ENCODE measurements around the gene RSPO4. TPM values are rescaled to one million over a fixed set of nuclear protein-coding genes. Genes with fewer than 3 reads are reported as not detected.

Gene RSPO4
- total RNA-seq, 4 donors from 2014 or later, result not detected

GRCh38 chr20:945841-946240 lies 56.3 kb downstream of the RSPO4 start:
- H3K27me3 ChIP-seq, result peaks cover 0 to 6% (median 5%) of the 10 kb centered on the region in 3 donors
- in situ Hi-C loops (cut with MboI; ENCODE audit: low sequenced_read_pairs in 4 of 4), result no loop called here

GRCh38 chr20:944774-945410 lies 57.2 kb downstream of the RSPO4 start:
- no peak for TF ChIP-seq POLR2A (IDR thresholded peaks at IDR 0.05)
- no peak for TF ChIP-seq CTCF (IDR thresholded peaks at IDR 0.05 in 4 of 5, conservative IDR thresholded peaks at IDR 0.05 in 1 of 5)
- intact Hi-C loops (cut with DNase I; ENCODE audit: low total_unique reads), result no loop called here
- no peak for DNase-seq
- no peaks in the 10 kb centered on the region for H3K9me3 ChIP-seq
- no peak for ATAC-seq
- H3K27ac ChIP-seq, result no peak overlapping the region
- in situ Hi-C loops (cut with MboI; ENCODE audit: low sequenced_read_pairs in 4 of 4), result no loop called here
- no peaks in the 10 kb centered on the region for H3K4me1 ChIP-seq
- no peaks in the 10 kb centered on the region for H3K36me3 ChIP-seq
- peaks cover 0 to 6% (median under 1%) of the 10 kb centered on the region in 3 donors for H3K27me3 ChIP-seq
- no peak overlapping the region for H3K4me3 ChIP-seq

More at GRCh38 chr20:945841-946240, 56.3 kb downstream of the RSPO4 start:
- no peak overlapping the region for H3K27ac ChIP-seq
- DNase-seq (no peak), ATAC-seq (no peak)
- no peaks in the 10 kb centered on the region for H3K4me1 ChIP-seq
- intact Hi-C loops (cut with DNase I; ENCODE audit: low total_unique reads), result no loop called here
- TF ChIP-seq CTCF (IDR thresholded peaks at IDR 0.05 in 4 of 5, conservative IDR thresholded peaks at IDR 0.05 in 1 of 5) (no peak), POLR2A (IDR thresholded peaks at IDR 0.05) (no peak)
- no peaks in the 10 kb centered on the region for H3K36me3 ChIP-seq
- H3K9me3 ChIP-seq, result no peaks in the 10 kb centered on the region
- H3K4me3 ChIP-seq, result no peak overlapping the region

- ATAC-seq, result no peak
- in situ Hi-C loops (cut with MboI; ENCODE audit: low sequenced_read_pairs in 4 of 4), result no loop called here
- Histone ChIP-seq H3K4me3 (no peak overlapping the region), H3K4me1 (no peaks in the 10 kb centered on the region), H3K27ac (no peak overlapping the region), H3K9me3 (no peaks in the 10 kb centered on the region), H3K36me3 (no peaks in the 10 kb centered on the region), H3K27me3 (peaks cover 0 to 6% (median 0%) of the 10 kb centered on the region in 3 donors)
- intact Hi-C loops (cut with DNase I; ENCODE audit: low total_unique reads), result no loop called here
- no peak for TF ChIP-seq POLR2A (IDR thresholded peaks at IDR 0.05)
- no peak for DNase-seq
These were observed 58.0 kb downstream of the RSPO4 start for GRCh38 chr20:944148-944547.

- H3K27ac ChIP-seq, result no peak overlapping the region
- no peaks in the 10 kb centered on the region for H3K9me3 ChIP-seq
- intact Hi-C loops (cut with DNase I; ENCODE audit: low total_unique reads) (no loop called here), in situ Hi-C loops (cut with MboI; ENCODE audit: low sequenced_read_pairs in 4 of 4) (no loop called here)
- no peaks in the 10 kb centered on the region for H3K27me3 ChIP-seq
- H3K4me3 ChIP-seq, result no peak overlapping the region
- H3K4me1 ChIP-seq, result no peaks in the 10 kb centered on the region
- no peak for ATAC-seq
- TF ChIP-seq POLR2A (IDR thresholded peaks at IDR 0.05) (no peak), CTCF (IDR thresholded peaks at IDR 0.05 in 4 of 5, conservative IDR thresholded peaks at IDR 0.05 in 1 of 5) (no peak)
- H3K36me3 ChIP-seq, result no peaks in the 10 kb centered on the region
- DNase-seq, result no peak
These were observed 59.5 kb downstream of the RSPO4 start for GRCh38 chr20:942611-943010.

GRCh38 chr20:940926-941325 lies 61.2 kb downstream of the RSPO4 start:
- Histone ChIP-seq H3K4me3 (no peak overlapping the region), H3K27me3 (no peaks in the 10 kb centered on the region), H3K36me3 (no peaks in the 10 kb centered on the region), H3K27ac (no peak overlapping the region), H3K4me1 (no peaks in the 10 kb centered on the region), H3K9me3 (no peaks in the 10 kb centered on the region)
- TF ChIP-seq CTCF (IDR thresholded peaks at IDR 0.05 in 4 of 5, conservative IDR thresholded peaks at IDR 0.05 in 1 of 5) (no peak), POLR2A (IDR thresholded peaks at IDR 0.05) (no peak)
- DNase-seq (no peak), ATAC-seq (no peak)
- intact Hi-C loops (cut with DNase I; ENCODE audit: low total_unique reads) (no loop called here), in situ Hi-C loops (cut with MboI; ENCODE audit: low sequenced_read_pairs in 4 of 4) (no loop called here)
